HFFc6 (cell line): Measurements from ENCODE around the gene TLDC2. TPM values are rescaled to one million over a fixed set of nuclear protein-coding genes. Genes with fewer than 3 reads are reported as not detected.

ENCODE experiments used
- DNase-seq: peaks from one replicate; pipeline ENCODE4 v3.0.0-alpha.2; 2018
- H3K27ac Mint-ChIP-seq: 2 replicates; pipeline ENCODE4 v1.8.0; 2020; ENCODE audit warnings: mild to moderate bottlenecking, mixed read lengths
- H3K27me3 Mint-ChIP-seq: 2 replicates; pipeline ENCODE4 v1.8.0; 2021; ENCODE audit warnings: mild to moderate bottlenecking, moderate library complexity, mixed read lengths; ENCODE audit not compliant: insufficient read depth
- H3K36me3 Mint-ChIP-seq: 2 replicates; pipeline ENCODE4 v1.8.0; 2021; ENCODE audit warnings: low read depth, mixed read lengths
- H3K4me1 Mint-ChIP-seq: 2 replicates; pipeline ENCODE4 v1.8.0; 2020; ENCODE audit warnings: low read depth, mixed read lengths
- H3K4me3 Mint-ChIP-seq: 2 replicates; pipeline ENCODE4 v1.8.0; 2020; ENCODE audit warnings: mild to moderate bottlenecking, moderate library complexity, mixed read lengths
- H3K9me3 Mint-ChIP-seq: 2 replicates; pipeline ENCODE4 v1.8.0; 2020; ENCODE audit warnings: mild to moderate bottlenecking, mixed read lengths
- total RNA-seq, 6 experiments: library from RNA; stranded (reverse); fragmentation: NEBNext Ultra II Directional; extraction: Animal tissue kit (Norgen Biotek cat#: 25700); gene quantifications; 2 replicates in 1 of 6; 3 replicates in 5 of 6; pipeline ENCODE4 v1.2.3, GENCODE V29; 2021
- TF ChIP-seq, protein P1 (sequence below): fragments of 200-600 bp; sonication (generic); IDR thresholded peaks from 2 replicates; pipeline ENCODE4 v1.5.0; 2021; ENCODE audit warnings: antibody characterized with exemption, mild to moderate bottlenecking

TLDC2 gene
- total RNA-seq, 6 experiments from 2014 or later = 0.17 to 0.55 (median 0.39) TPM

DNA sequence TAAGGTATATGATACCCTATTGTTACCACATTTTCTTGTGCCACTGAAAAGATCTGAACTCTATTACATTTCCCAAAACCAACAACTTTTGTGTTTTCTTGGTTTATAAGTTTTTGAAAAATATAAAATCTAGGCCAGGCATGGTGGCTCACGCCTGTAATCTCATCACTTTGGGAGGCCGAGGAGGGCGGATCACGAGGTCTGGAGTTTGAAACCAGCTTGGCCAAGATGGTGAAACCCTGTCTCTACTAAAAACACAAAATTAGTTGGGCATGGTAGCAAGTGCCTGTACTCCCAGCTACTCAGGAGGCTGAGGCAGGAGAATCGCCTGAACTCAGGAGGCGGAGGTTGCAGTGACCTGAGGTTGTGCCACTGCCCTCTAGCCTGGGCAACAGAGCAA, 41.3 kb downstream of the TLDC2 start:
- Mint-ChIP-seq H3K9me3 (no peaks in the 10 kb centered on the region), H3K36me3 (0 out of 2 replicates have a peak, but pooled peaks cover 3% of the 10 kb centered on the region), H3K27ac (no peak overlapping the region), H3K4me1 (no peaks in the 10 kb centered on the region), H3K4me3 (no peak overlapping the region), H3K27me3 (no peaks in the 10 kb centered on the region)
- DNase-seq = no peak
- TF ChIP-seq, protein P1, sequence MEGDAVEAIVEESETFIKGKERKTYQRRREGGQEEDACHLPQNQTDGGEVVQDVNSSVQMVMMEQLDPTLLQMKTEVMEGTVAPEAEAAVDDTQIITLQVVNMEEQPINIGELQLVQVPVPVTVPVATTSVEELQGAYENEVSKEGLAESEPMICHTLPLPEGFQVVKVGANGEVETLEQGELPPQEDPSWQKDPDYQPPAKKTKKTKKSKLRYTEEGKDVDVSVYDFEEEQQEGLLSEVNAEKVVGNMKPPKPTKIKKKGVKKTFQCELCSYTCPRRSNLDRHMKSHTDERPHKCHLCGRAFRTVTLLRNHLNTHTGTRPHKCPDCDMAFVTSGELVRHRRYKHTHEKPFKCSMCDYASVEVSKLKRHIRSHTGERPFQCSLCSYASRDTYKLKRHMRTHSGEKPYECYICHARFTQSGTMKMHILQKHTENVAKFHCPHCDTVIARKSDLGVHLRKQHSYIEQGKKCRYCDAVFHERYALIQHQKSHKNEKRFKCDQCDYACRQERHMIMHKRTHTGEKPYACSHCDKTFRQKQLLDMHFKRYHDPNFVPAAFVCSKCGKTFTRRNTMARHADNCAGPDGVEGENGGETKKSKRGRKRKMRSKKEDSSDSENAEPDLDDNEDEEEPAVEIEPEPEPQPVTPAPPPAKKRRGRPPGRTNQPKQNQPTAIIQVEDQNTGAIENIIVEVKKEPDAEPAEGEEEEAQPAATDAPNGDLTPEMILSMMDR = no peak

DNA sequence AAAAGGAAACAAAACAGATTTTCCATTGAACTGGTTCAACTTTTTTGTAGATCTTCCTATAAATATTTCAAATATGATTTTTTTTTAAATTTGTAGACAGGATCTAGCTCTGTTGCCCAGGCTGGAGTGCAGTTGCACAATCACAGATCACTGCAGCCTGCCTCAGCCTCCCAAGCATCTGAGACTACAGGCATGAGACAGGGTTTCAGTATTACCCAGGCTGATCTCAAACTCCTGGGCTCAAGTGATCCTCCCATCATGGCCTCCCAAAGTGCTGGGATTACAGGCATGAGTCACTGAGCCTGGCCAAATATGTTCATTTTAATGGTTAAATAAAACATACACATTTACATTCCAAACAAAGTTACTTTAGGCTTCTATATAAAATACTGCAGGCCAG, 42.0 kb downstream of the TLDC2 start:
- H3K4me3 Mint-ChIP-seq = no peak overlapping the region

DNA sequence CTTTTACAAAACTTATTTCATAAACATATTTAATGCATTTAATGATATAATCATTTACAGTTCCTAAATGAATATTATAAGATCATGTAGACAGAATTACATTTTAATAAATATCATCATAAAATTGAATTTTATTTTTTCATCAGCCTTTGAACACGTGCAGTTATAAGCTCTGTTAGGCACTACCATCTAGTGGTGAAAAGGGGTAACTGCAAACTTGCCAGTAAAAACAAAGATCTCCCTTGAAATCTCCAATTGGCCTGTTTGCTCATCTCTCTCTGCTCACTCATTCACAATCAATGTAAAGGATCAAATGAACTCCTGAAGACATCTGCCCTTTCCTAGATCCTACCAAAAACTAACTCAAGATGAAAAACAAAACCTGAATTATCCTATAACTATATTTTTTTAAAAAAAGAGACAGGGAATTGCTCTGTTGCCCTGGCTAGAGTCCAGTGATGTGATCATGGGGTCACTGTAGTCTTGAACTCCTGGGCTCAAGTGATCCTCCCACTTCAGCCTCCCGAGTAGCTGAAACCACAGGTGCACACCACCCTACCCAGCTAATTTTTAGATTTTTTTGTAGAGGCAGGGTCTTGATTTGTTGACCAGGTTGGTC, 43.9 kb downstream of the TLDC2 start:
- no peak overlapping the region for H3K4me3 Mint-ChIP-seq
- H3K4me1 Mint-ChIP-seq = peaks cover 7% of the 10 kb centered on the region; the same call in 1 of the 2 replicates
- no peak overlapping the region for H3K27ac Mint-ChIP-seq
- TF ChIP-seq, protein P1 = peak; percentile 96
- no peaks in the 10 kb centered on the region for H3K36me3 Mint-ChIP-seq
- H3K27me3 Mint-ChIP-seq = no peaks in the 10 kb centered on the region
- DNase-seq = peak; percentile 64
- no peaks in the 10 kb centered on the region for H3K9me3 Mint-ChIP-seq

More for the DNA sequence above, 42.0 kb downstream of the TLDC2 start:
- no peak for DNase-seq
- Mint-ChIP-seq H3K27me3 (no peaks in the 10 kb centered on the region), H3K36me3 (no peaks in the 10 kb centered on the region), H3K27ac (no peak overlapping the region), H3K4me1 (no peaks in the 10 kb centered on the region), H3K9me3 (no peaks in the 10 kb centered on the region)
- TF ChIP-seq, protein P1 = no peak

DNA sequence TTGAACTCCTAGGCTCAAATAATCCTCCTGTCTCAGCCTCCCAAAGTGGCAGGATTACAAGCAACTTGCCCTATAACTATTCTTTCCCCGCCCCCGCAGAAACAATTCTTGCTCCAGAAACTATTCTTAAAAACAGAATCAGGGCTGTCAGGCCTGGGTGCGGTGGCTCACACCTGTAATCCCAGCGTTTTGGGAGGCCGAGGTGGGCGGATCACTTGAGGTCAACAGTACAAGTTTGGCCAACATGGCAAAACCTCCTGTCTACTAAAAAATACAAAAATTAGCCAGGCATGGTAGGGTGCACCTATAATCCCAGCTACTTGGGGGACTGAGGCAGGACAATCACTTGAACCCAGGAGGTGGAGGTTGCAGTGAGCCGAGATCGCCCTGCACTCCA, 44.4 kb downstream of the TLDC2 start:
- no peak for DNase-seq
- Mint-ChIP-seq H3K27me3 (no peaks in the 10 kb centered on the region), H3K4me1 (peaks cover 11% of the 10 kb centered on the region), H3K9me3 (no peaks in the 10 kb centered on the region), H3K4me3 (no peak overlapping the region), H3K36me3 (no peaks in the 10 kb centered on the region), H3K27ac (no peak overlapping the region)
- TF ChIP-seq, protein P1 = no peak

DNA sequence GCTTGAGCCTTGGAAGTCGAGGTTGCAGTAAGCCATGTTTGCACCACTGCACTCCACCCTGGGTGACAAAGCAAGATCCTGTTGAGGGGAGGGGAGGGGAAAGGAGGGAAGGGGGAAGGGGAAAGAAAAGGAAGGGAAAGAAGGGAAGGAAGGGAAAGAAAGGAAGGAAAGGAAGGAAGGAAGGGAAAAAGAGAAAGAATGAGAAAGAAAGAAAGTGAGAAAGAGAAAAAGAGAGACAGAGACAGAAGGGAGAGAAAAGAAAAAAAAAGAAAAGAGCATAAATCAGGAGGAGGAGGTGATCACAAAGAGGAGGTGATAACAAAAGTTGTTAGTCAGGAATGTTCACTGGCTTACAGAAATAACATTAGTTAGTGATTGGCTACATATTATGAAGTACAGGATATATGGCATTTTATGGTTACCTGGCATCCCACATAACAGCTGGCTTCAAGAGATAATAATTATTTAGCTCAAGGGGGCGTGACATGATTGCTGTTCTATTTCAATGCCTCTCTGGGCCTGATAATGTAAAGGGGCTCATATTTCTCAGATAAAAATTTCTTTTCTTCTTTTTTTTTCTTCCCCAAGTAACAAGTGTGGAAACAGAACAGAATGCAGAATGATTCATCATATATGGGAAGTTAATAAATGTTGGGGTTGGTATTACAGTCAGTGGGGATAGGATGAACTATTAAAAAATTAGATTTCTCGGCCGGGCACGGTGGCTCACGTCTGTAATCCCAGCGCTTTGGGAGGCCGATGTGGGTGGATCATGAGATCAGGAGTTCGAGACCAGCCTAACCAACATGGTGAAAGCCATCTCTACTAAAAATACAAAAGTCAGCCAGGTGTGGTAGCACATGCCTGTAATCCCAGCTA, 48.5 kb downstream of the TLDC2 start:
- Mint-ChIP-seq H3K36me3 (0 out of 2 replicates have a peak, but pooled peaks cover 4% of the 10 kb centered on the region), H3K9me3 (no peaks in the 10 kb centered on the region), H3K4me3 (no peak overlapping the region), H3K27ac (no peak overlapping the region), H3K4me1 (peaks cover 18% of the 10 kb centered on the region), H3K27me3 (no peaks in the 10 kb centered on the region; the same call in 1 of the 2 replicates)
- TF ChIP-seq, protein P1 = no peak
- no peak for DNase-seq
